Left ventricle myocardium superior (tissue), 1 donor: ENCODE data around the gene HOXD9. TPM values are rescaled to one million over a fixed set of nuclear protein-coding genes. Genes with fewer than 3 reads are reported as not detected.

Experiments used
- ATAC-seq: fragments of 200-7000 bp; cut with Tn5 transposase; one replicate; pipeline ENCODE4 v1.9.1; 2020; ENCODE audit warnings: mild to moderate bottlenecking, moderate library complexity
- DNase-seq: peaks from one replicate; pipeline ENCODE4 v3.0.0-alpha.2; 2020
- intact Hi-C: fragments of 100-400 bp; cut with micrococcal nuclease; formaldehyde crosslinking; loops from one replicate; pipeline ENCODE4 v1.11.0; 2022
- total RNA-seq: library from RNA; stranded (reverse); fragmentation: NEBNext Ultra II Directional; extraction: Animal tissue kit (Norgen Biotek cat#: 25700); gene quantifications from one replicate; pipeline ENCODE4 v1.2.1, GENCODE V29; 2021
- donor health status: DM: no; HTN: yes; CAD: no; lungs with severe emphysema.

Gene HOXD9
- total RNA-seq, 1 donor from 2014 or later = not detected

- intact Hi-C loops = no loop called here
Observed at GRCh38 chr2:176096986-176097819, 25.3 kb upstream of the HOXD9 start.

GRCh38 chr2:176097820-176098365 is 24.6 kb upstream of the HOXD9 start:
- intact Hi-C loops = no loop called here
- ATAC-seq (no peak), DNase-seq (no peak)

More at GRCh38 chr2:176096986-176097819, 25.3 kb upstream of the HOXD9 start:
- ATAC-seq (peak; percentile 90), DNase-seq (peak; percentile 76)

- intact Hi-C loops = no loop called here
- no peak for DNase-seq
- ATAC-seq = no peak
Observed at GRCh38 chr2:176098366-176099158, 24.0 kb upstream of the HOXD9 start.

- ATAC-seq (no peak), DNase-seq (no peak)
- intact Hi-C loops = no loop called here
Observed at GRCh38 chr2:176099159-176099727, 23.3 kb upstream of the HOXD9 start.

GRCh38 chr2:176099728-176100546 is 22.6 kb upstream of the HOXD9 start, which contains the start of gene HOXD12:
Gene HOXD12 (plus strand): TSS chr2:176099795. CDS start chr2:176099802, 7 bp downstream.
- intact Hi-C loops = no loop called here
- DNase-seq = no peak
- ATAC-seq = no peak

- intact Hi-C loops = no loop called here
- ATAC-seq = no peak
- no peak for DNase-seq
Observed at GRCh38 chr2:176100547-176101140, 21.9 kb upstream of the HOXD9 start.

GRCh38 chr2:176101216-176101830 is 21.2 kb upstream of the HOXD9 start:
- ATAC-seq (no peak), DNase-seq (no peak)
- intact Hi-C loops = no loop called here

- ATAC-seq (no peak), DNase-seq (no peak)
- intact Hi-C loops = no loop called here
Observed at GRCh38 chr2:176101842-176102241, 20.7 kb upstream of the HOXD9 start.

- DNase-seq (no peak), ATAC-seq (no peak)
Observed at GRCh38 chr2:176102309-176102866, 20.1 kb upstream of the HOXD9 start.

GRCh38 chr2:176103194-176103593 is 19.3 kb upstream of the HOXD9 start:
- ATAC-seq = no peak
- DNase-seq = no peak
- intact Hi-C loops = no loop called here

More at GRCh38 chr2:176102309-176102866, 20.1 kb upstream of the HOXD9 start:
- intact Hi-C loops = no loop called here

- no peak for ATAC-seq
- intact Hi-C loops = no loop called here
- DNase-seq = no peak
Observed at GRCh38 chr2:176103742-176104315, 18.7 kb upstream of the HOXD9 start.

- intact Hi-C loops = no loop called here
- DNase-seq = no peak
- ATAC-seq = no peak
Observed at GRCh38 chr2:176104316-176105077, 18.0 kb upstream of the HOXD9 start.

GRCh38 chr2:176105078-176105729 is 17.3 kb upstream of the HOXD9 start:
- intact Hi-C loops = no loop called here
- ATAC-seq = no peak
- DNase-seq = no peak

- DNase-seq (no peak), ATAC-seq (no peak)
- intact Hi-C loops = no loop called here
Observed at GRCh38 chr2:176105730-176106580, 16.6 kb upstream of the HOXD9 start.
